HG03457 (cell line): ENCODE measurements around the gene BANP.
"Not testable (repeated sequence)": the region's sequence is repeated elsewhere in the genome, so short reads cannot be mapped to it uniquely, and the experiment has no call there.

Experiments
- ATAC-seq: cut with Tn5 transposase; IDR thresholded peaks from one replicate; pipeline ENCODE4 v1.9.1; 2021; ENCODE audit warnings: moderate number of reproducible peaks; ENCODE audit not compliant: unreplicated experiment

BANP gene

GRCh38 chr16:88114541-88115228 is 163.5 kb downstream of the BANP start:
- not testable (repeated sequence) for ATAC-seq

GRCh38 chr16:88116121-88116520 is 164.9 kb downstream of the BANP start:
- ATAC-seq, result no peak

- no peak for ATAC-seq
Measured at GRCh38 chr16:88117476-88117868, 166.2 kb downstream of the BANP start.

GRCh38 chr16:88118376-88118775 is 167.1 kb downstream of the BANP start:
- no peak for ATAC-seq

- not testable (repeated sequence) for ATAC-seq
Measured at GRCh38 chr16:88118852-88119741, 167.9 kb downstream of the BANP start.

GRCh38 chr16:88119881-88120751 is 168.9 kb downstream of the BANP start:
- ATAC-seq, result not testable (repeated sequence)

GRCh38 chr16:88120812-88121211 is 169.6 kb downstream of the BANP start:
- no peak for ATAC-seq

GRCh38 chr16:88121391-88121790 is 170.2 kb downstream of the BANP start:
- not testable (repeated sequence) for ATAC-seq

- ATAC-seq, result no peak
Measured at GRCh38 chr16:88121886-88122580, 170.8 kb downstream of the BANP start.
